Activated gamma-delta T cell treated with anti-CD3 and anti-CD28 coated beads, Interleukin-2, amount 50 U/mL, for 16 hours (primary cell): ENCODE measurements around the gene ITGB8.

ENCODE experiments used
- DNase-seq: peaks from one replicate; pipeline ENCODE4 v3.0.0-alpha.2; 2020; ENCODE audit warnings: low read depth

Gene ITGB8

GRCh38 chr7:20310301-20310700 lies 20.4 kb upstream of the ITGB8 start:
- no peak for DNase-seq

GRCh38 chr7:20310963-20311742 lies 19.5 kb upstream of the ITGB8 start:
- DNase-seq = no peak

- DNase-seq = no peak
These were observed 19.0 kb upstream of the ITGB8 start for GRCh38 chr7:20311743-20312042.

GRCh38 chr7:20312562-20312961 lies 18.1 kb upstream of the ITGB8 start:
- no peak for DNase-seq

GRCh38 chr7:20313626-20314025 lies 17.1 kb upstream of the ITGB8 start:
- no peak for DNase-seq

GRCh38 chr7:20314198-20314597 lies 16.5 kb upstream of the ITGB8 start:
- DNase-seq = no peak

- no peak for DNase-seq
These were observed 14.0 kb upstream of the ITGB8 start for GRCh38 chr7:20316706-20317105.

- no peak for DNase-seq
These were observed 13.3 kb upstream of the ITGB8 start for GRCh38 chr7:20317413-20317812.

- DNase-seq = no peak
These were observed 11.8 kb upstream of the ITGB8 start for GRCh38 chr7:20318933-20319332.

- DNase-seq = no peak
These were observed 10.4 kb upstream of the ITGB8 start for GRCh38 chr7:20320322-20320721.

GRCh38 chr7:20320786-20321185 lies 9.9 kb upstream of the ITGB8 start:
- no peak for DNase-seq

GRCh38 chr7:20323595-20323994 lies 7.1 kb upstream of the ITGB8 start:
- DNase-seq = no peak

GRCh38 chr7:20326342-20326741 lies 4.4 kb upstream of the ITGB8 start:
- DNase-seq = no peak

GRCh38 chr7:20327055-20327454 lies 3.6 kb upstream of the ITGB8 start:
- DNase-seq = no peak

GRCh38 chr7:20328027-20328426 lies 2.7 kb upstream of the ITGB8 start:
- DNase-seq = no peak

GRCh38 chr7:20328692-20329091 lies 2.0 kb upstream of the ITGB8 start:
- no peak for DNase-seq

- no peak for DNase-seq
These were observed 1.1 kb upstream of the ITGB8 start for GRCh38 chr7:20329389-20330238.

- no peak for DNase-seq
These were observed 519 bp downstream of the ITGB8 start for GRCh38 chr7:20330928-20331909.

GRCh38 chr7:20331910-20332813 lies 1.5 kb downstream of the ITGB8 start:
- DNase-seq = no peak

- no peak for DNase-seq
These were observed 7.6 kb downstream of the ITGB8 start for GRCh38 chr7:20338285-20338684.

- DNase-seq = no peak
These were observed 10.1 kb downstream of the ITGB8 start for GRCh38 chr7:20340839-20341238.
